Measurements from ENCODE around the gene ANKFY1.

ANKFY1 gene

DNA sequence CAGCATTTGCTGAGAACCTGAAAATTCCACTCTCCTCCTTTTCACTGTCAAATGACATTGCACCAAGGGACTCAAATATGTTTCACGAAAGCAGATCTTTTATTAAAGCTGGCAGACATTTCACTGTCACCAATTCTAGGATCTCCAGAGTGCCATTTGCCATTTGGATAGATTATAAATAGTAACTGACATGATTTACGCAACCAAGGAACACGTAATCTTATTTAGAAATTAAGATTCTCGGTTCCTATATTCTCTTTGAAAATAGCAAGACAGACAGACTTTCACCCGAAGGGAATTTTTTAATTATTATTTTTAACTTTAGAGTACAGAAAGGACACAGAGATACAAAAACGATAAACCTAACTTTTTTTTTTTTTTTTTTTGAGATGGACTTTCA, 49.6 kb downstream of the ANKFY1 start:
- Histone ChIP-seq H3K27ac (ENCODE audit: low read length) (no peak overlapping the region), H2AFZ (ENCODE audit: low read length) (no peak overlapping the region), H3K9me3 (replicated peaks; ENCODE audit: insufficient read depth, low read length) (no peaks in the 10 kb centered on the region), H3F3A (ENCODE audit: insufficient read depth, low read length) (no peaks in the 10 kb centered on the region; the same call in 1 of the 2 replicates), H3K9me2 (replicated peaks; ENCODE audit: insufficient read depth, low read length) (no peaks in the 10 kb centered on the region), H3K4me1 (ENCODE audit: low read length) (no peaks in the 10 kb centered on the region), H3K27me3 (replicated peaks; ENCODE audit: insufficient read depth, low read length) (no peaks in the 10 kb centered on the region), H3K79me2 (ENCODE audit: low read length) (peaks cover 21% of the 10 kb centered on the region; the same call in 1 of the 2 replicates), H3K36me3 (replicated peaks; ENCODE audit: insufficient read depth, low read length) (no peaks in the 10 kb centered on the region), H3K4me2 (ENCODE audit: low read depth, low read length) (no peak overlapping the region), H3K9ac (ENCODE audit: low read length) (no peak overlapping the region), H3K4me3 (ENCODE audit: low read length) (no peak overlapping the region), H4K20me1 (ENCODE audit: insufficient read depth, low read length) (no peaks in the 10 kb centered on the region)
- DNase-seq: no peak
- TF ChIP-seq EZH2phosphoT487 (IDR thresholded peaks at IDR 0.05; ENCODE audit: low read length) (no peak), EZH2 (optimal IDR thresholded peaks at IDR 0.05; ENCODE audit: low read depth, low read length) (no peak), CTCF (IDR thresholded peaks at IDR 0.05; ENCODE audit: low read length) (no peak)

GRCh38 chr17:4209611-4210010, 54.2 kb downstream of the ANKFY1 start:
- H3K79me2 ChIP-seq (ENCODE audit: low read length): peaks cover 28% of the 10 kb centered on the region
- no peak overlapping the region for H2AFZ ChIP-seq (ENCODE audit: low read length)
- no peak overlapping the region for H3K4me2 ChIP-seq (ENCODE audit: low read depth, low read length)
- H3K27me3 ChIP-seq (replicated peaks; ENCODE audit: insufficient read depth, low read length): no peaks in the 10 kb centered on the region
- H3K27ac ChIP-seq (ENCODE audit: low read length): no peak overlapping the region
- H3K4me1 ChIP-seq (ENCODE audit: low read length): peaks cover 16% of the 10 kb centered on the region
- peaks cover 9% of the 10 kb centered on the region; the same call in 1 of the 2 replicates for H3K36me3 ChIP-seq (replicated peaks; ENCODE audit: insufficient read depth, low read length)
- no peaks in the 10 kb centered on the region for H3K9me2 ChIP-seq (replicated peaks; ENCODE audit: insufficient read depth, low read length)
- no peak for DNase-seq
- TF ChIP-seq EZH2phosphoT487 (IDR thresholded peaks at IDR 0.05; ENCODE audit: low read length) (no peak), CTCF (IDR thresholded peaks at IDR 0.05; ENCODE audit: low read length) (no peak), EZH2 (optimal IDR thresholded peaks at IDR 0.05; ENCODE audit: low read depth, low read length) (no peak)
- no peak overlapping the region for H3K9ac ChIP-seq (ENCODE audit: low read length)
- no peaks in the 10 kb centered on the region for H3K9me3 ChIP-seq (replicated peaks; ENCODE audit: insufficient read depth, low read length)
- 0 out of 2 replicates have a peak, but pooled peaks cover 4% of the 10 kb centered on the region for H4K20me1 ChIP-seq (ENCODE audit: insufficient read depth, low read length)
- H3K4me3 ChIP-seq (ENCODE audit: low read length): no peak overlapping the region
- no peaks in the 10 kb centered on the region; the same call in 1 of the 2 replicates for H3F3A ChIP-seq (ENCODE audit: insufficient read depth, low read length)

- DNase-seq: no peak
- no peaks in the 10 kb centered on the region for H3K9me3 ChIP-seq (replicated peaks; ENCODE audit: insufficient read depth, low read length)
- H3K9ac ChIP-seq (ENCODE audit: low read length): no peak overlapping the region
- no peak for TF ChIP-seq EZH2 (optimal IDR thresholded peaks at IDR 0.05; ENCODE audit: low read depth, low read length)
- no peak for TF ChIP-seq CTCF (IDR thresholded peaks at IDR 0.05; ENCODE audit: low read length)
- no peak for TF ChIP-seq EZH2phosphoT487 (IDR thresholded peaks at IDR 0.05; ENCODE audit: low read length)
- H3K4me3 ChIP-seq (ENCODE audit: low read length): no peak overlapping the region
- no peaks in the 10 kb centered on the region; the same call in 1 of the 2 replicates for H3F3A ChIP-seq (ENCODE audit: insufficient read depth, low read length)
- no peak overlapping the region for H3K27ac ChIP-seq (ENCODE audit: low read length)
- no peaks in the 10 kb centered on the region for H3K27me3 ChIP-seq (replicated peaks; ENCODE audit: insufficient read depth, low read length)
- peaks cover 16% of the 10 kb centered on the region for H3K4me1 ChIP-seq (ENCODE audit: low read length)
- H2AFZ ChIP-seq (ENCODE audit: low read length): no peak overlapping the region
- no peak overlapping the region for H3K4me2 ChIP-seq (ENCODE audit: low read depth, low read length)
- 0 out of 2 replicates have a peak, but pooled peaks cover 4% of the 10 kb centered on the region for H4K20me1 ChIP-seq (ENCODE audit: insufficient read depth, low read length)
- H3K36me3 ChIP-seq (replicated peaks; ENCODE audit: insufficient read depth, low read length): peaks cover 9% of the 10 kb centered on the region; the same call in 1 of the 2 replicates
- no peaks in the 10 kb centered on the region for H3K9me2 ChIP-seq (replicated peaks; ENCODE audit: insufficient read depth, low read length)
- H3K79me2 ChIP-seq (ENCODE audit: low read length): peaks cover 23% of the 10 kb centered on the region
Measured at GRCh38 chr17:4208238-4208637, 55.5 kb downstream of the ANKFY1 start.
